ENCODE results near the gene GRIK1.

The GRIK1 gene

DNA sequence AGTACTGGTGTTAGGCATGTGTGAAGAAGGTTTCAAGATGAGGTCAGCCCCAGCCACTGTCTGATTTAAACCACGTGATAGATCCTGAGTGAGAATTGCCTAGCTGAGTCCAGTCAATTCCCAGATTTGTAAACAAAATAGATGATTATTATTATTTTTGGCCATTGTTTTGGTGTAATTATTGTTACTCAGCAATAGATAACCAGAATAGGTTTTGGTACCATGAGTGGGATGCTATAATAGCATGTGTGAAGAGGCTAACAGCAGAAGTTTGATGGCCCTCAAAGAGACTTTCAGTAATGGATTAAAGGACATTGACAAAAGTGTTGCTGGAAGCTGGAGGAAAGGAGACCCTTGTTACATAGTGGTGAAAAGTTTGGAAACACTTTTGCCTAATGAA is 426.3 kb downstream of the GRIK1 start:
- DNase-seq = no peak

DNA sequence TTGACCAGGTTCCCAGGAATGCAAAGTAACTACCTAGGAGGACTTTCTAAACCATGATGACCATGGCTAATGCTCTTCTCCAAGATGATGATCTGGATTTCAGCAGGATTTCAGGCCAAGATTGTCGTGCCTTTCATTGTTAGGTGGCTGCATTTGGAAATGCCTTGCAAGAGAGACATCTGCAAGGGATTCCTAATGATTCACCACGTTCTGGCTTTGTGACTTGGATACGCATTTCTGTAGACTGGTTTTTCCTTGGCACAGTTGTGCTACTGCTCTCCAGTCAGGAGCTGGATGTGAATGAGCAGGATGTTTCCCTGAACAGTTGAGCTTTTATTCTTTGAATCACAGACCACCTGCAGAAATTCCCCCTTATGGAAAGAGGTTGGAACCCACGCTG is 428.7 kb downstream of the GRIK1 start:
- DNase-seq = no peak

DNA sequence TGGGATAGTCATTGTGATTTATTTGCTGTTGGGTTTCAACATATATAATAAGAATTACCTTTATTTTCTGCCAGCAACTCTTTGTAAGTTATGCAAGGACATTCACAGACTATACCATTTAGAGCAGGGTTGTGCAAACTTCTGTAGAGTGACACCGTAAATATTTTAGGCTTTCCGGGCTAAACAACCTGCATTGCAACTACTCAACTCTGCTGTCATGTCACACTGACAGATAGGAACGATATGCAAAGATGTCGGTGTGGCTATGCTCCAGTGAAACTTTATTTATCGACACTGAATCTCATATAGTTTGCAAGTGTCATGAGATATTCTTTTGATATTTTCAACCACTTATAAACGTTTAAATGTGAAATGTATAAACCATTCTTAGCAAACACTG is 430.7 kb downstream of the GRIK1 start:
- no peak for DNase-seq

DNA sequence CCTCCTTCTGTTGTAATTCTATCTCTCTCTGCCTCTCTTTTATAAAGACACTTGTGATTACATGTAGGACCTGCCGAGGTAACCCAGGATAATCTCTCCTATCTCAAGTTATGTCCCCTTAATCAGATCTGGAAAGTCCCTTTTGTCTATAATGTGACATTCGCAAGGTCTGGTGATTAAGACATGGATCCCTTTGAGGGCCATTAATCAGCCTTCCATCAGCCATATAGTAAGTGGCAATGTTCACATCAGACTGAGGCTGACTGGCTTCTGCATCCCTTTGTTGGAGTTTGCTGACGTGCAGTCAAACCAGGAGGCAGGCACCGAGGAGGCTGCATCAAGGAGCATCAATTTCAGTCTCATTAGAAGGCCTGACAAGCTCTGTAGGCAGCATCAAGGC is 431.5 kb downstream of the GRIK1 start:
- DNase-seq = no peak

- DNase-seq = no peak
These were observed 432.8 kb downstream of the GRIK1 start for GRCh38 chr21:29506947-29507346.

DNA sequence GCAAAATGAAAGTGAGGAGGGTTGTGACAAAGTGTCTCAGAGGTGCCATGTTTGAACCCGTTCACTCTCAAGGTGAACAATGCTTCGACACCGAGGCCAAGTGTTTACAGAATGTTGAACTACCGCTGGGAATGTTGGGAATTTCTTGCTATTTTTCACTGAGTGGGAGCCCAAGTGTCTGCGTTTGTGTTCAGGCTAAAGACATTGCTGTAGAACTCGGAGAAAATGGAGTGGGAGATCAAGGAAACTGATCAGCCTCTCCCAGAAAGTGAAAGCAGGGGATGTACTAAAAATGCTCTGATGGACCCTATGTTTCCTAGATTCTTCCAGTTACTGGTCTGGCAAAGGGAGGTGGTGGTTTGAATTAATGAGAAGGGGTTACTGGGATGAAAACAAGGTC is 433.6 kb downstream of the GRIK1 start:
- no peak for DNase-seq

- no peak for DNase-seq
These were observed 435.0 kb downstream of the GRIK1 start for GRCh38 chr21:29504751-29505321.

GRCh38 chr21:29501451-29501850 is 438.3 kb downstream of the GRIK1 start:
- DNase-seq = no peak

GRCh38 chr21:29499734-29500343 is 440.0 kb downstream of the GRIK1 start:
- DNase-seq = no peak

GRCh38 chr21:29499229-29499628 is 440.6 kb downstream of the GRIK1 start:
- DNase-seq = no peak

- DNase-seq = no peak
These were observed 443.5 kb downstream of the GRIK1 start for GRCh38 chr21:29496337-29496736.

DNA sequence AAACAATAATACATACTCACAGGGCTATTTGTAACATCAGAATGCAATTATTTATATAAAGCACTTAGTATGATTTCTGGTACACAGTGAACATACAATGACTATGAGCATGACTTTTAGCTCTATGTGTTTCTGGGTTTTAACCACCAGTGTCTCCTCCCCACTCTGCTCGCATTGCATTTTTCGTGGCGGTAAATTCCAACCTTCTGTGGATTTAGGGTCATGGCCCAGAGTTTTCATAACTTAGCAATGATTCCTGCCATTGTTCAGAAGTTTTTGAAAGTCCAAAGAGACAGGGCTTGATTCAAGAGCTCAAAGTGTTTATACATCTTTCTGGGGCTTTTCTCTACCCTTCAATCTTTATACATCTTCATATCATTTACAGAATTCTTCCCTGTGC is 449.8 kb downstream of the GRIK1 start:
- no peak for DNase-seq

DNA sequence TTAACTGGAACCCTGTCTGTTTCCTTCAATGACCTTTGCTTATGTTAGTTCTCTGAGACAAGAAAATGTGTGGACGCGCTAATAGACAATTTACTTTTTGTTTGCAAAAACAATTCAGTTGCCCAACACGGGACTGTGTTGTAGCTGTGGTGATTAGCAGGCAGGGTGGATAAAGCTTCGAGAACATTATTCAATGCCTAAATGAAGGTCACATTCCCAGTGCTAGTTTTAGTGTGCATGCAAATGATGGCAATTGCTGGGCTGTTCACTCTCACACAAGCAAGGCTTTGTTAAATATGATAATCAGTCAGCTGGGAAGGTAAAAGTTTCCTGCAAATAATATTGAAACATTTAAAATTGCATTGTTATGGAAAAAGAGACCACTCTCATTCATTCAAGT is 452.6 kb downstream of the GRIK1 start:
- no peak for DNase-seq

Data from NCI-H1092 (cell line).